LNCaP clone FGC (cell line): Measurements from ENCODE around the gene ST6GALNAC3.

Experiments used
- DNase-seq: peaks from one replicate; pipeline ENCODE4 v3.0.0-alpha.2; 2011; ENCODE audit warnings: low read depth
- H3K4me3 ChIP-seq: 2 replicates; pipeline ENCODE4 v1.5.1; 2011; ENCODE audit warnings: mild to moderate bottlenecking, low read depth, low read length, control low read depth
- TF ChIP-seq, protein P1 (sequence below): IDR thresholded peaks from 2 replicates; pipeline ENCODE4 v1.5.1; 2012; ENCODE audit warnings: mild to moderate bottlenecking; ENCODE audit not compliant: control insufficient read depth, insufficient read depth; ENCODE audit errors: extremely low read depth

The ST6GALNAC3 gene

DNA sequence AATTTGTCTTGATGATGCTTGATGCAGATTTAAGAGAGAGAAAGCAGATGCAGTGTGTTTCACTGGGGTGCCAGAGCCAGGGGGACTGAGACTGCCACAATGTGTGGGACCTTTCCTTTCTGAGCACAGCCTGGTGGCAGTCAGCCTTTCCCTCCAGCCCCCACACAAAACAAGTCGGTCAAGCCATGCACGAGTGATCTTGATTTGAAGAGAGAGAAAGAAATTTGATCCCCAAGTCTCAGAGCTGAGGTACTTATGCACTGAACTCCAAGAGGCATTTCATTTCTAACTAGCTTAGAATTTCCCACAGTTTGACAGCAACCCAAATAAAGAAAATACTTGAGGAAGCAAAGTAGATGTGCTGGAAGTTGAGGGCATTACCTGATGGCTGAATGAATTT lies 193.8 kb downstream of the ST6GALNAC3 start:
- TF ChIP-seq, protein P1, sequence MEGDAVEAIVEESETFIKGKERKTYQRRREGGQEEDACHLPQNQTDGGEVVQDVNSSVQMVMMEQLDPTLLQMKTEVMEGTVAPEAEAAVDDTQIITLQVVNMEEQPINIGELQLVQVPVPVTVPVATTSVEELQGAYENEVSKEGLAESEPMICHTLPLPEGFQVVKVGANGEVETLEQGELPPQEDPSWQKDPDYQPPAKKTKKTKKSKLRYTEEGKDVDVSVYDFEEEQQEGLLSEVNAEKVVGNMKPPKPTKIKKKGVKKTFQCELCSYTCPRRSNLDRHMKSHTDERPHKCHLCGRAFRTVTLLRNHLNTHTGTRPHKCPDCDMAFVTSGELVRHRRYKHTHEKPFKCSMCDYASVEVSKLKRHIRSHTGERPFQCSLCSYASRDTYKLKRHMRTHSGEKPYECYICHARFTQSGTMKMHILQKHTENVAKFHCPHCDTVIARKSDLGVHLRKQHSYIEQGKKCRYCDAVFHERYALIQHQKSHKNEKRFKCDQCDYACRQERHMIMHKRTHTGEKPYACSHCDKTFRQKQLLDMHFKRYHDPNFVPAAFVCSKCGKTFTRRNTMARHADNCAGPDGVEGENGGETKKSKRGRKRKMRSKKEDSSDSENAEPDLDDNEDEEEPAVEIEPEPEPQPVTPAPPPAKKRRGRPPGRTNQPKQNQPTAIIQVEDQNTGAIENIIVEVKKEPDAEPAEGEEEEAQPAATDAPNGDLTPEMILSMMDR = no peak
- H3K4me3 ChIP-seq = no peak overlapping the region
- no peak for DNase-seq

DNA sequence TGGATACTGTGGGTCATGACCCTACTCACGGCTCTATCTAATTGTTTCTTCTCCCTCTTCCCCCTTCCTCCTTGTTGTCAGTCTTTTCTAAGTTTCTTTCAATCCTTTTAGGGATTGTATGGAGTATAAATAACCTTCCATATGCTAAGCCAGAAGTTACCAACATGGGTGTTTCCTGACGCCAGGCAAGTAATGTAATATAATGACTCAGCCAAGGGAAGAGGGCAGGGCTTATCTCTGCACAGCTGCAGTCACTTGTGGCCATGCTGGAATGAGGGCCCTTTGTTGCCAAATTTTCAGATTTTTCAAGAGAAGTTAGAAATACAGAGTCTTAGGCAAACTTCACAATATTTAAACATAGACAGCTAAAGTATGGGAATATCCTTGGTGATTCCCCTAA lies 194.6 kb downstream of the ST6GALNAC3 start:
- DNase-seq = no peak
- H3K4me3 ChIP-seq = no peak overlapping the region
- TF ChIP-seq, protein P1 = no peak

DNA sequence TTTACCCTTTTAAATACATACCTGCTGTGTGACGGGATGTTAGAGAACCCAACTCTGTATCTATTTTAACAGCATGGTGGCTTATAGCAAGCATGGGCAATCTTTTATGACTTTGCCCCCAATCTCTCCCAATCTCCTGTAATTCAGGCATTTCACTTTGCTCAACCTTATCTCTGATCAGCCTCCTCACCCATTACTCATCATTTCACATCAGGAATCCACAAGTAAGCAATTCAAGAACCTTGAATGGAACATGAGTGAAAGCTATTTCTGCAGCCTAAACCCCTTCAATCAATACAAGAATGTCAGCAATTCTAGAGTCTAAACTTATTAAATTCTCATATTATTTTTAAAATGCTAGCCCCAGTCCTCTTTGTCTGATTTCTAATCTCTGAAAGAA lies 199.8 kb downstream of the ST6GALNAC3 start:
- TF ChIP-seq, protein P1 = no peak
- no peak for DNase-seq
- H3K4me3 ChIP-seq = no peak overlapping the region

- TF ChIP-seq, protein P1 = no peak
- DNase-seq = no peak
- H3K4me3 ChIP-seq = no peak overlapping the region
Observed at GRCh38 chr1:76274718-76275117, 200.2 kb downstream of the ST6GALNAC3 start.

- TF ChIP-seq, protein P1 = no peak
- no peak overlapping the region for H3K4me3 ChIP-seq
- no peak for DNase-seq
Observed at GRCh38 chr1:76278711-76279100, 204.2 kb downstream of the ST6GALNAC3 start.

DNA sequence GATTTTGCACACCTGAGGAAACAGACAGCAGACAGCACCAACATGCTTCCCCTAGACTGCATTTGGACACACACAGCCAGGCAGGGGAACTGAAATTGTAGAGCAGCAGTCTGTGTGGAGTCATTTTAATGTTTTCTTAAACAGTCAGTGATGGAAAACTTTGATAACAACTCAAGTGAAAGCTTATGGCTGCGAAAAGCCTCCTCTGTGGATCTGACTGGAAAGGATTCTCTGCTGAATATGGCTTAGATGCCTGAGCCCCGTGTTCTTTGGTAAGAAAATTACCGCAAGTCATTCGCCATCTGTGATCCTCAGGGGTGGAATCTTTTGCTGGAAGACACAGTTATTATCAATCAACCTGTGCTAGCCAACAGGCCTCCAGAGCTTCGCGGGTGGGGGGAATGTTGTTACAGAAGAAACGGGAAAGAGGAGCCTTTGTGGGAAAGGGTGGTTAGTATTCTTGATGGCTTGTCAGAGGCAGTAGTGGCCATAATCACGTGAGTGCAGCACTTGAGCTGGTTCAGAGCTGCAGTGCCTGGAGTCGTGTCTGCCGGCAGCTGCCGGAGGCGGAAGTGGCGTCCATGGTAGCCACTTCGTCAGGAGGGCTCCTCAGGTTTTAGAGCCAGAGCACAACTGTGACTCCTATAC lies 204.7 kb downstream of the ST6GALNAC3 start:
- TF ChIP-seq, protein P1 = no peak
- H3K4me3 ChIP-seq = no peak overlapping the region
- no peak for DNase-seq

GRCh38 chr1:76281306-76281705 lies 206.8 kb downstream of the ST6GALNAC3 start:
- TF ChIP-seq, protein P1 = no peak
- DNase-seq = no peak
- no peak overlapping the region for H3K4me3 ChIP-seq
